ENCODE results near the gene ARHGAP19. TPM values are rescaled to one million over a fixed set of nuclear protein-coding genes. Genes with fewer than 3 reads are reported as not detected.
A peak's percentile ranks its signal among the peaks of the same experiment; 100 is the strongest.

Gene ARHGAP19
- total and polyA plus RNA-seq, 9 of the 15 experiments (the other 6 are each of a cell fraction or from before 2014, with no cell fraction given) = 14.8 to 49.5 (median 26.8) TPM

- CTCF ChIA-PET (ENCODE audit: low intra/inter-chr PET ratio) = no interaction called here
- no peaks in the 10 kb centered on the region for H3K9me1 ChIP-seq (ENCODE audit: control insufficient read depth, insufficient read depth, low read length)
- no peaks in the 10 kb centered on the region for H3K36me3 ChIP-seq (ENCODE audit: control insufficient read depth, insufficient read depth, low read length)
- ATAC-seq = peak; percentile 67; the same call in 2 of the 3 replicates
- peaks cover 0 to 4% of the 10 kb centered on the region in 2 experiments; a peak in 2 of 5 replicates for H3K4me1 ChIP-seq (replicated peaks in 1 of 2; ENCODE audit: control insufficient read depth in 2 of 2, insufficient read depth in 2 of 2, low read length in 2 of 2)
- no peak overlapping the region for H3K4me3 ChIP-seq
- H3K9me3 ChIP-seq (replicated peaks; ENCODE audit: control insufficient read depth, insufficient read depth, low read depth, low read length) = no peaks in the 10 kb centered on the region
- no peak for FAIRE-seq
- BruUV-seq (replicated peaks) = no TSS peak
- H3K4me2 ChIP-seq (ENCODE audit: insufficient read depth, low read length) = no peak overlapping the region
- no peak overlapping the region for H2AFZ ChIP-seq (ENCODE audit: low read depth, low read length)
- peak in 3 of 4 experiments; percentile 17 to 21 (median 18) for DNase-seq (ENCODE audit: extremely low read depth in 1 of 4, low spot score in 3 of 4)
- POLR2A ChIA-PET = interaction anchor here (0.6 to 1.0 kb wide), 4 partner anchors 36 to 467 kb away, joined by 3 to 5 read pairs (median 4); no protein-coding TSS in a partner anchor
- in situ Hi-C loops (cut with MboI) = no loop called here
- H3K27ac ChIP-seq (ENCODE audit: extremely low read depth, low read depth, low read length) = no peak overlapping the region
- intact Hi-C loops (cut with micrococcal nuclease) = no loop called here
- WGBS (ENCODE audit: insufficient coverage, low coverage, missing lambda C conversion rate) = 3% methylated on average over 13 of the region's 26 CpGs
- H4K20me1 ChIP-seq (replicated peaks; ENCODE audit: control insufficient read depth, insufficient read depth, low read length) = no peaks in the 10 kb centered on the region
- H3K9ac ChIP-seq (ENCODE audit: insufficient read depth in 1 of 2, low read depth in 2 of 2, low read length in 2 of 2) = no peak overlapping the region
- H3K79me2 ChIP-seq (ENCODE audit: control insufficient read depth, insufficient read depth, low read length) = no peaks in the 10 kb centered on the region
- H3K27me3 ChIP-seq (ENCODE audit: control insufficient read depth in 2 of 2, insufficient read depth in 2 of 2, low read length in 2 of 2) = peaks cover 16 to 71% of the 10 kb centered on the region in 2 experiments
- no peak for TF ChIP-seq ZBTB1 (CRISPR knock-in tag; IDR thresholded peaks at IDR 0.05; ENCODE audit: borderline replicate concordance, low read depth)
- TF ChIP-seq RAD21 (CRISPR knock-in tag; conservative IDR thresholded peaks at IDR 0.05 in 1 of 2, IDR thresholded peaks at IDR 0.05 in 1 of 2) = 0 out of 4 replicates have a peak, but pooled peaks of 1 of the 2 experiments have one; percentile 12
- no peak for TF ChIP-seq TCFL5 (CRISPR knock-in tag; conservative IDR thresholded peaks at IDR 0.05)
- no peak for TF ChIP-seq POLR2G (IDR thresholded peaks at IDR 0.05; ENCODE audit: low read depth, low read length)
- no peak for TF ChIP-seq SAFB (IDR thresholded peaks at IDR 0.05; ENCODE audit: borderline replicate concordance, low read depth, low read length)
- no peak for TF ChIP-seq ZNF445 (CRISPR knock-in tag; IDR thresholded peaks at IDR 0.05; ENCODE audit: low read depth)
- TF ChIP-seq CTCF (IDR thresholded peaks at IDR 0.05 in 2 of 3, conservative IDR thresholded peaks at IDR 0.05 in 1 of 3; ENCODE audit: insufficient read depth in 2 of 3, low read depth in 1 of 3, low read length in 3 of 3) = peak; percentile 19 to 47 (median 26); a peak in 4 of 6 replicates
These were observed 112.6 kb downstream of the ARHGAP19 start for GRCh38 chr10:97179731-97180362.

Measured in K562 (cell line).